ENCODE data around the gene MAP2K3.
"Not testable (repeated sequence)": the region's sequence is repeated elsewhere in the genome, so short reads cannot be mapped to it uniquely, and the experiment has no call there.

Gene MAP2K3

GRCh38 chr17:21310061-21310765 lies 25.7 kb downstream of the MAP2K3 start:
- DNase-seq (ENCODE audit: low read depth): not testable (repeated sequence)

DNA sequence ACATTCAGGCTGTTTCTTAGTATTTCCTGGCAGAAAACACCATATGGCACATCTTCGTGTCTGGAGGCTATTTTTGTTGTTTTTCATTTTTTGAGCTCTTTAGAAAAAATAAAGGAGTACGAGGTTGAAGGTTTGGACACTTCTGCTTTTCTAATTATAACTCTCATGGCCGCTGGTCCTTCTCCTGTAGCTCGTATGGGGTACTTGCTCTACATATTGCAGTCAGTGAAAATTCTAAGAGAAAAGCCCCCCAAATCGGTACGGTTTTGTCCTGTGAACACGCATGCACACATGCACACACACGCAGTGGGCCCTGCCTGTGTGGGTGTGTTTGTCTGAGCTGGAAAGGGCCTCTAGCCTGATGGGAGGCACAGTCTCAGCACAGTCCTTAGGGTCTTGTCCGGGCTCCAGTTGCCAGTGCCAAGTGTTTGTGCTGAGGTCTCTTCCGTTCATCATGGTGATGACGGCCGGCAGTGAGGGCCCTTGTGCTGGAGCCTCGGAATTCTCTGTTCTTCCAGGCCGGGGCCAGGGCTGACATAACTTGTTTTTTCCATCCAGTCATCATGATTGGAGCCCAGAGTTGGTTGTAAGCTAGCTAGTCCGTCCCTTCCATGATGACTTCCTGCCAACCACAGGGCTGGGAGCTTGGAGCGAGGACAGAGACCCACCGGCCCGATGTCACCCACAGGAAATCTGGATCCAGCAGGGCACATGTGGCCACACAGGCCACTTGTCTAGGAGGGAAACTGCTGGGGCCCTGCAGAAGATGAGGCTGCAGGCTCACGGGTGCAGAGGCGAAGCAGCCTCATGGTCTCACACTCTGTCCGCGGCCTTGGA lies 26.5 kb downstream of the MAP2K3 start:
- not testable (repeated sequence) for DNase-seq (ENCODE audit: low read depth)

- DNase-seq (ENCODE audit: low read depth): no peak
Measured at GRCh38 chr17:21313320-21313719, 28.8 kb downstream of the MAP2K3 start.

- not testable (repeated sequence) for DNase-seq (ENCODE audit: low read depth)
Measured at GRCh38 chr17:21313761-21314160, 29.2 kb downstream of the MAP2K3 start.

DNA sequence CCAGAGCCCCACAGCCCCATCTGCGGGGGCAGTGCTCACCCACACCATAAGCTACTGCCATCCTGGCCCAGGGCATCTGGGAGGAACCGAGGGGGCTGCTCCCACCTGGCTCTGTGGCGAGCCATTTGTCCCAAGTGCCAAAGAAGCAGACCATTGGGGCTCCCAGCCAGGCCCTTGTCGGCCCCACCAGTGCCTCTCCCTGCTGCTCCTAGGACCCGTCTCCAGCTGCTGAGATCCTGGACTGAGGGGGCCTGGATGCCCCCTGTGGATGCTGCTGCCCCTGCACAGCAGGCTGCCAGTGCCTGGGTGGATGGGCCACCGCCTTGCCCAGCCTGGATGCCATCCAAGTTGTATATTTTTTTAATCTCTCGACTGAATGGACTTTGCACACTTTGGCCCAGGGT lies 29.8 kb downstream of the MAP2K3 start:
- DNase-seq (ENCODE audit: low read depth): not testable (repeated sequence)

DNA sequence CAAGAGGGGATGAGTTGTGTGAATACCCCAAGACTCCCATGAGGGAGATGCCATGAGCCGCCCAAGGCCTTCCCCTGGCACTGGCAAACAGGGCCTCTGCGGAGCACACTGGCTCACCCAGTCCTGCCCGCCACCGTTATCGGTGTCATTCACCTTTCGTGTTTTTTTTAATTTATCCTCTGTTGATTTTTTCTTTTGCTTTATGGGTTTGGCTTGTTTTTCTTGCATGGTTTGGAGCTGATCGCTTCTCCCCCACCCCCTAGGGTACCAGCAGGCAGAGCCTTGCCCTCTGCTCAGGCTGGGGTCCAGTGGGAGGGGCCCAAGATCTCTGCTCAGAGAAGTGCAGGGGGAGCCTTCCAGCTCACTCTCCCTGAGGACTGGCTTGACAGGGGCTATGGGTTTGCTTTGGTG lies 30.2 kb downstream of the MAP2K3 start:
- not testable (repeated sequence) for DNase-seq (ENCODE audit: low read depth)

DNA sequence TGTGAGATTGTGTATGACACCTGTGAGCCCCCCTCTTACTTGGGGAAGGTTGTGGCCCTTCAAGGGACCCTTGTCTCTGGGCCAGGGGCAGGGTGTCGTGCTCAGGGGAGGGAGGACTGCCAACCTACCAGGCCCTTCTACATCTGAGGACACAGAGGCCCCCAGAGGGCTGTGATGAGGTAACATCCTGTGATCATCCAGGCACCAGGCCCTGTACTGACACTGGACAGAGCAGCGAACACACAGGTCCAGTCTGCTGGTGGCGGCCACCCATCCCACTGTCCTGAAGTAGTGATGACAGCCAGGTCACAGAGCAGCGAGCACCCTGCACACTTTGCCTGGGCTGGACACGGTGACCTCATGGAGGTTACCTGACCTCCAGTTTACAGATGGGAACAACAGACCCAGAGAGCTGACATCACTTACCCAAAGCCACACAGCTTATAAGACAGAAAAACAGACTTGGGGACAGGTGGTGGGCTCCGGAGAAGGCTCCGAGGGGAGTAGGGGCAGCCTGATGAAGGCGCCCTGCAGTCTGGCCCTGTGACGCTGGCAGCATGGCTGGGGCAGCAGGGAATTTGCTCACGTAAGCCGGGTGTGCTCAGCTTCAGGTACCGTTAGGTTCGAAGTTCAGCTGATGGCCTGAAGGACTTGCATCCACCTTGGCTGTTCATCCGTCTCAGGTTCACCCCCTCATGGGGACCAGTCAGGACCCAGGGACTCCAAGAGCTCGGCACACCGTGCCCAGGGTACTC lies 30.9 kb downstream of the MAP2K3 start:
- not testable (repeated sequence) for DNase-seq (ENCODE audit: low read depth)

DNA sequence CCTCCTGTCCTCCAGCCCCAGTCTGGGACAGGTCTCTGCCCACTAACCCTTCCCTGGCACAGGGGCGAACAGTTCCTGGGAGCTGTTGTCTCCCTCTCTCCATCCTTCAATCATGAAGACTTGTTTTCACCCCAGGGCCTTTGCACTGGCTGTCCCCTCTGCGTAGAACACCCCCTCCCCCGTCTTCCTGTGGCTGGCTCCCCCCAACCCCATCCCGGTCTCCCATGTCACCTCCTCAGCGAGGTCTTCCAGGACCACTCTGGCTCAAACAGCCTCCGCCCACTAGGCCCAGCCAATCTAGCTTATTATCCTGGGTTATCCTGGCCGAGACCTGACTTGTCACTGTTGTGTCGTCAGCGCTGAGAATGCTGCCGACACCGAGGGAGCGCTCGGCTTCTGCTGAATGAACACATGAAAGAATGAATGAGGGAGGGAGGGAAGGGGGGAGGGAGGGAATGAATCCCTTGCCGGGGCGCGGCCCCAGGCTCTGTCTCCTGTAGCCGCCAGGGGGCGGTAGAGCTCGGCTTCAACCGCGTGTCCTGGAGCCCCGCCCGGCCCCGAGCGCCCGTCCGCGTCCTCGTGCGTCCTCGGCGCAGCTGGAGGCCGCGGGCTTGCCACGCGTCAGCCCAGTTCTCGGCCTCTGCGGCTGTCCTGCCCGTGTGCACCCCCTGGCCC lies 31.8 kb downstream of the MAP2K3 start:
- DNase-seq (ENCODE audit: low read depth): not testable (repeated sequence)

DNA sequence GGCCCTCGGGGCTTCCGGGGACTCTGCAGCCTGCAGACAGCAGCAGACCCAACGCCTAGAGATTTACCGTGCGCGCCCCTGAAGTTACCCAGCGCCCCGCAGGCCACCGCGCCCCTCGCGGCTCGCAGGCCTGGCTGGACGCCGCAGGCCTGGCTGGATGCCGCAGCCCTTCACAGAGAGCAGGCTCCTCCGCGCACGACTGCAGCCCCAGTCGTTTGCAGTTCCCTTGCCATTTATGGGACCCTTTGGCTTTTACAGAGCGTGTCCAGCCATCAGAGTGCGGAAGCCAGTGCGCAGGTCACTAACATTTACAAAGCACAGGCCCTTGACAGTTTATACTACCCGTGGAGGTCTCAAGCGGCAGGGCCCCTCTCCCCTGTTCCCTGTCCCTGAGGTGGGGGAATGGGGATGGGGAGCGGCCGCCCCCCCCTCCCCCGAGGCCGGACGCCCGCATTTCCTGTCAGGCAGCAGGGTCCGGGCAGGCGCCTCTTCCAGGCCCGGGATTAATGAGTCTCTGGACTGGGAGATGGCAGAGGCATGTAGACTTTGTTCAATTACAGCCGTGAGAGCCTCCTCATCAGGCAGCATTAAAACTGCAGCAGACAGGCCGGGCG lies 32.5 kb downstream of the MAP2K3 start:
- DNase-seq (ENCODE audit: low read depth): not testable (repeated sequence)

GRCh38 chr17:21317821-21318220 lies 33.3 kb downstream of the MAP2K3 start:
- DNase-seq (ENCODE audit: low read depth): not testable (repeated sequence)

- DNase-seq (ENCODE audit: low read depth): no peak
Measured at GRCh38 chr17:21318439-21318838, 33.9 kb downstream of the MAP2K3 start.

DNA sequence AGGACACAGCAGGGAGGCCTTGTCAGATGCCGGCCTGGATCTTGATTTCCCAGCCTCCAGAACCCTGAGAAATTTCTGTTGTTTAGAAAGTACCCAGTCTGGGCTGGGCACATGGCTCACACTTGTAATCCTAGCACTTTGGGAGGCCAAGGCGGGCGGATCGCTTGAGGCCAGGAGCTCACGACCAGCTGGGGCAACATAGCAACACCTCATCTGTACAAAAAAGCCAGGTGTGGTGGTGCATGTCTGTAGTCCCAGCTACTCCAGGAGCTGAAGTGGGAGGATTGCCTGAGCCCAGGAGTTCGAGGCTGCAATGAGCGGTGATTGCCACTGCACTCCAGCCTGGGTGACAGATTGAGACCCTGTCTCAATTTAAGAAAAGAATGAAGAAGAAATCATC lies 34.3 kb downstream of the MAP2K3 start:
- DNase-seq (ENCODE audit: low read depth): not testable (repeated sequence)

GRCh38 chr17:21319256-21319655 lies 34.7 kb downstream of the MAP2K3 start:
- DNase-seq (ENCODE audit: low read depth): not testable (repeated sequence)

DNA sequence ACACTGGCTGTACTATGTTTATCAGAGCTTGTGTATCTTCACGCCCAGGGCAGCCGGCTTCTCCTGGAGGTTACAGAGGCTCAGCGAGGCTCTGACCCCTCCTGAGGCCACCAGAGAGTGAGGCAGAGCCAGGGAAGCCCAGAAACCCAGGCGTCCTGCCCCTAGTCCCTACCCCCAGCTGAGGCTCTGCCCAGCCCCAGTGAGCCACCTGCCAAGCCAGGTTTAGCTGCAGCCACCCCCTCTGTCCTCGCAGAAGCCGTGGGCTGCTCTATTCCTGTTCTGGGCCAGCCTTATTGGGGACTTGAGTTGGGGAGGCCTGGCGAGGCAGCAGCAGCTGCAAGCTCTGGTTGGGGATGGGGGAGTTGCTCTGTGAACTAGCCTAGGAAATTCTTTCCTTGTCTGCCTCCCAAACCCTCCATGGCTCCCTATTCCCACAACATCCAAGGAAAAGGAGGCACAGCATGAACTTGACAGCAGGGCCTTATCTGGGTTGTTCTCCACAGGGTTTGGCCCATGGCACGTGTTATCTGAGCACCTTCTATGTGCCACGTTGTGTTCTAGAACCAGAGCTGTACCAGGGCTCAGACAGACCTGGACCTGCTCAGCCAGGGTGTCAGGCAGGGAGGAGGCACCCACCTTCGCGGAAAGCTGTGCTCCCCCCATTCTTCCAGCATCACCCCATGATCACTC lies 35.3 kb downstream of the MAP2K3 start:
- DNase-seq (ENCODE audit: low read depth): not testable (repeated sequence)

DNA sequence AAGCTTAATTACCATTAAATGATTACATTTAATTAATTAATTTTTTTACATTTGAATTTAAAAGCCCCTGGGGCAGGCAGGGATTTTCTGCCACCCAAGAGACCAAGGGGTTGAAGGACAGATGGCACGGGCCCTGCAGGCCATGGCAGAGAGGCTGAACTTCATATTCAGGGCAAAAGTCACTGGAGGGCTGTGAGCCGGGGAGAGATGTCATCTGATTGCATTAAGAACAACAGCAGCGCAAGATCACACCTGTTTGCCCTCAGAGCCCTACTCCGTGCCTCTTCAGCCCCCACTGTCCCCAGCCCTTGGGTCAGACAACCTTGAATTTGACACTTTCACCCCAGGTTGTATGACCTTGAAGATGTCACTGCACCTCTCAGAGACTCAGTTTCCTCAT lies 35.9 kb downstream of the MAP2K3 start:
- not testable (repeated sequence) for DNase-seq (ENCODE audit: low read depth)

- not testable (repeated sequence) for DNase-seq (ENCODE audit: low read depth)
Measured at GRCh38 chr17:21321061-21321460, 36.5 kb downstream of the MAP2K3 start.

GRCh38 chr17:21321744-21322191 lies 37.3 kb downstream of the MAP2K3 start:
- DNase-seq (ENCODE audit: low read depth): not testable (repeated sequence)

- not testable (repeated sequence) for DNase-seq (ENCODE audit: low read depth)
Measured at GRCh38 chr17:21323257-21324111, 39.0 kb downstream of the MAP2K3 start.

- DNase-seq (ENCODE audit: low read depth): not testable (repeated sequence)
Measured at GRCh38 chr17:21324741-21325140, 40.2 kb downstream of the MAP2K3 start.

- not testable (repeated sequence) for DNase-seq (ENCODE audit: low read depth)
Measured at GRCh38 chr17:21327921-21328320, 43.4 kb downstream of the MAP2K3 start.
